ENCODE measurements around the gene PARD6G.

PARD6G gene

DNA sequence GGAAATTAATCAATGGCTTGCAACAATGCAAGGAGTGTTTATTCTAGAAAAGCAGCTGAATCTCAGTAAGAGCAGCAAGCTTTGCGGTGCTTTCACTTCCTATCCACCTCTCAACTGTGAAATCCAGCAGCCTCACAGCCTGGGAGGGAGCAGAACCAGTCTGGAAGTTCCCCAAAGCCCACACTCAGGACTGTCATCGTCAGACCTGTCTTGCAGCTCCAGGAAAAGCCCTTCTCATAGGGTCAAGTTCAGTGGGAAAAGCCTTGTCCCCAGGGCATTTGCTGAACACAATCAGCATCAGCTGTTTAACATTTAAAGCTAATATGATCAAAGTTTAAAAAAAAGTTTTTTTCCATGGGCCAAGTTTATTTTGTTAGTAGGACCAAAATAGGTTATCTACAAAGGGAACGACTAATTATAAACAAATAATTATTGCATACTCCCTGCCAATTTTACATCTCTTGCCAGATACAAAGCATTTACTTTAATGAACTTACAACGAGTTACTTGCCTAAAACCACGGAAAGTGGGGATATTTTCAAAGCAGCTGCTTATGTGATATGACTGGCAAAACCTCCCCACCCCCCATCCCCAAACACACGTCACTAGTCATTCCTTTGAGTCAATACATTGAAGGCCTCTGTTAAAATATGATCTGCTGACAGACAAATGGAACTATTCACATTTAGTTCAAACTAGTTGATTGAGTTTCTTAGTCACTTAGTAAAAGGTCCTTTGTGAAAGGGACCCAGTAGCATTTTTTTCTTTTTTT, 36.8 kb downstream of the PARD6G start:
- no peak for DNase-seq (ENCODE audit: low read depth)

DNA sequence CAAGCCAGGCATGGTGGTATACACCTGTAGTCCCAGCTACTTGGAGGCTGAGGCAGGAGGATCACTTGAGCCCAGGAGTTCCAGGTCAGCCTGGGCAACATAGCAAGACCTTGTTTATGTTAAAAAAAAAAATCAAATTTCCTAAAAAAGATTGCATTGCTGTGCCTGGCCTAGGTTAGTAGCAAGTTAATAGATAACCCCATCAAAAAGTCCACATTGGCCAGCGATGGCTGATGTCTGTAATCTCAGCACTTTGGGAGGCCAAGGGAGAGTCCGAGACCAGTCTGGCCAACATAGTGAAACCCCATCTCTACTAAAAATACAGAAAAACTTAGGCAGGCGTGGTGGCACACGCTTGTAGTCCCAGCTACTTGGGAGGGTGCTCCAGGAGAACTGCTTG, 38.7 kb downstream of the PARD6G start:
- no peak for DNase-seq (ENCODE audit: low read depth)

DNA sequence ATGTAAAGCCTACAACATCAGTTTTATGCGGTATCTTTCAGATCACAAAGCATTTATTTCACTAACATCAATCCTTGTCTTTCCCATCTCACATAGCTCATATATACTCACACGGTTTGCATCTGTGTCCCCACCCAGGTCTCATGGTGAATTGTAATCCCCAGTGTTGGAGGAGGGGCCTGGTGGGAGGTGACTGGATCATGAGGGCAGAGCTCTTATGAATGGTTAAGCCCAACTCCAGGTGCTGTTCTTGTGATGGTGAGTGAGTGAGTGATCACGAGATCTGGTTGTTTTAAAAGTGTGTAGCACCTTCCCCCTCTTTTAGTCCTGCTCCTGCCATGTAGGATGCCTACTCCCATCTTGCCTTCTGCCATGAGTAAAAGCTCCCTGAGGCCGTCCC, 42.0 kb downstream of the PARD6G start:
- DNase-seq (ENCODE audit: low read depth): no peak

DNA sequence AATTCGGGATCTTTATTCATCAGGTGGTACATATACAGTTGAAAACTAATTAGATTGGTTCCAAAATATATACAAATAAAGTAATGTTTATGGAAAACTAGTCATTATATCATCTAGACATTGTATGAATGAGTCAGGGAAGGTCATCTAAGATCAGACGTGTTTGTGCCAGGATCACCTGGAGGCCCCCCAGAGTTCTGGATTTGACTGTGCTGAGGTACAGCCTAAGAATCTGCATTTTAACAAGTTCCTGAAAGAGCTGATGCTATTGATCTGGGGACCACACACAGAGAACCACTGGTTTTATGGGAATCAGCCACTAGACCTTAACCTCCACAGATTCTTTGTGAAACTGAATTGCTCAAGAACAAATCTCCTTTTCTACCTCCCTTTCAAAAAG, 43.2 kb downstream of the PARD6G start:
- no peak for DNase-seq (ENCODE audit: low read depth)

DNA sequence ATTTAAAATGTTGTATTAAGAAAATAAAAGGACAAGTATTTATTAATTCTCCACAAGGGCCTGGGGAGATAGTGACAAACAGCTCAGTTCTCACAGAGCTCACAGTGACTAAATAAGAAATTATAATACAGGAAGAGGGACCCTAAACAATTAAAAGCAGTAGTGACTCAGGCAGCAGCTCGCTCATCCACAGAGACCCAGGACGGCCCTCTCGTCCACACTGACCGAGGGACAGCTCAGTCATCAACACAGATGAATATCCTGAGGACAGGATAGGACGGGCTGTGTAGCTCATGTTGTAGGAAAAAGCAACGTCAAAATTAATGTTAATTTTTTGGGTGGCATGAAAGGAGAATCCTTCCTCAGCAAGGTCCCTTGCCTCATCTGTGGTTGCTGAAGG, 44.1 kb downstream of the PARD6G start:
- no peak for DNase-seq (ENCODE audit: low read depth)

DNA sequence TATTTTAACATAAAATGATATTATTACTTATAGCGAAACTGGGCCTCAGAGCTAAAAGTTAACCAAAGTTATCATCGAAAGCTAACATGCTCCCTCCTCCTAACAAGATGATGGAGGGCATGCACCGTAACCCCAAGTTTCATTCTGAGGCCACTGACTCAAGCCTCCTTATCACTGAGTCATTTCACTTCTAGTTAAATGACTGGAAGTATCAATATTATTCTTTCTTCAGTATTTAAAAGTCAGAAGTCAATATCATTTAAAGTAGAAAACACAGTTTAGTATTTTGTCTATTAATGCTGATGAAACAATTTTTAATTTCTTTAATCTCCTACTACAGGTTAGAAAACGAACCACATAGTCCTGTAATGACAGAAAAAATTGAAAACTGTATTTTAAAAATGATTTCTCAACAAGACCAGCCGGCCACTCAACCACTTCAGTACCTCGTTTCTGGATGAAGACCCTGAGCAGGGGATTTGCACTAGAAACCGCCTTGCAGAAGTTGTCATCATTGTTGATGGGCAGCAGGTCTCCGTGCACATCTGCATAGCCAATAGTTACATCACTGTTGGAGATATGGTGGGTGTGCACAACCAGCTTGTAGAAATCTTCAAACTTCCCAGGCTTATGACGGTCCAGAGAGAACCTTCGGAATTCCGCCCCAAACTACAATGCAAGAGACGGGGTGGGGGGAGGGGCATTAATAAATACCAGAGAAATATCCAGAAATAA, 44.9 kb downstream of the PARD6G start:
- no peak for DNase-seq (ENCODE audit: low read depth)

DNA sequence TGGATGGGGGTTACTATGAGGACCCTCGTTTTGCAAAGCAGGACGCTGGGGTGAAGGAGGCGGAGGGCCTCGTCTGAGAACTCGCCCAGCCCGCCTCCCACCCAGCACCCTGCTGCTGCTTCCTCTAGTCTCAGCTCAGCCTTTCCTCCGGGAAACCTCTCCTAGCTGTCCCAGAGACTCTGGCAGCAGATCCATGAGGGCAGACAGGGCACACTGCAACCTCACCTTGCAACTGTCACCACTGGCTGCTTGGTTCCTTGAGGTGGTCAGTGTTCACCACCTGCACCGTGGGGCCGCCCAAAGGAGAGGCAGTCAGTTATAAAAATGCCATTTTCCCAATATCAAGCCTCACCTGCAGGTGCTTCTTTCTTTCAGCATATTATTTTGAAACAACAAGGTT, 45.6 kb downstream of the PARD6G start:
- DNase-seq (ENCODE audit: low read depth): no peak

DNA sequence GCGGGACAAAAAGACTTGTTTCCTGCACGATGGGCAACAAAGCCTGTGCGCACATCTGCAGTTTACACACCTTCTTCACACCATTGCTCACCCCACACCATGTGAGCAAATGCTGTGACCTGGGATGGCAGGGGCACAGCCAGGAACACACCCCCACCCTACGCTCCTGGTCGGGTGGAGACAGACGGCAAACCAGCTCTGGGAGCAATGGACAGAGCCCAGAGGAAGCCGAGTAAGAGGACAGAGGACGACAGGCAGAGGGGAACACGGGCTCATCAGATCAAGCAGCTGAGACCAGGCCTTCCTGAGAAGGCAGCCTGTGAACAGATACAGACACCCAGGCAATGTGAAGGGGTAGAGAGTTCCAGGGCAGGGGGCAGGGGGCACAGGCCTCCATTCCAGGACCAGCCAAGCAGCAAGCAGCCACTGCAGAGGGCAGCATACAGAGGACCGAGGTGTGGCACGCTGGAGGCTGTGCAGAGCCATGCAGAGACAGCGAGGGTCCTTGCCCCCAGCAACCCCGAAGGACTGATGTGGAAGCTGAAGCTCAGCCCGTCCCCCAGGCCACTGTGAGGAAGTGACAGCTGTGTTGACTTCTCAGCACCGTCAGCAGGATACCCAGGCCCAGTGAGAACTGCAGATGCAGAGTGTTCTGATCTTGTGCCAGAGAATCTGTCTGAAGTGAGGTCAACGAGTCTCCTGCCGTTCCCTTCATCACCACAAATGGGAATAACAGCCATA, 46.2 kb downstream of the PARD6G start:
- DNase-seq (ENCODE audit: low read depth): no peak

DNA sequence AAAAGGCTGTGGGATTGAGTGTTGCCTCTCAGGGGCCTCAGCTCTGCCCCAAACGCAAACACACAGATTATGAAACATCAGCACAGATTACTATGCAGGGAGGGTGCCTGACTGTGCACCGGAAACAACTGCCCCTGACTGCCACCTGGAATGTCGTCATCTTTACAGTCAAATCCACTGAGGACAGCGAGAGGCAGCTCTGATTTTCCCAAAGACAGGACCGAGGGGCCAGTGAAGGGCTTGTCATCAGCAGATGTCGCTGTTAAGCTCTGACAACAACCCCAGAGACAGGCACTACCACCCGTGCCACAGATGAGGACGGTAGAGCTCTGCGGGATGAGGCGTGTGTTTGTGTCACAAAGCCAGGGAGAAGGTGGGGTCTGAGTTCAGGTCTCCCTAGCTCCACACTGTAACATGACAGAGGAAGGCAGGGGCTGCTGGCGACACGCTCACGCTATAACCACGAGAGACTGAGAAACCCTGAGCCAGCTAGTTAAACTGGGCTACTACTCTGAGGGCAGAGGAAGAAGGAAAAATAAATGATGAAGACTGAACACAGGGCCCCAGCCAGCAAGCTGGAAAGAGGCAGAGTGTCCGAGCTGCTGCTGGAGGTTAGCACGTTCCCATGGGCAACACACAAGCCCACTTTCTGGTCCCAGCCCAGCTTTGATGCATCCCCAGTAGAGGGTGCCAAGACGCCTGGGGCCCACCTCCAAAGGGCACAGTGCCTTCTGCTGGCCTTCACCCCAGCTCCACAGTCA, 47.0 kb downstream of the PARD6G start:
- DNase-seq (ENCODE audit: low read depth): no peak

DNA sequence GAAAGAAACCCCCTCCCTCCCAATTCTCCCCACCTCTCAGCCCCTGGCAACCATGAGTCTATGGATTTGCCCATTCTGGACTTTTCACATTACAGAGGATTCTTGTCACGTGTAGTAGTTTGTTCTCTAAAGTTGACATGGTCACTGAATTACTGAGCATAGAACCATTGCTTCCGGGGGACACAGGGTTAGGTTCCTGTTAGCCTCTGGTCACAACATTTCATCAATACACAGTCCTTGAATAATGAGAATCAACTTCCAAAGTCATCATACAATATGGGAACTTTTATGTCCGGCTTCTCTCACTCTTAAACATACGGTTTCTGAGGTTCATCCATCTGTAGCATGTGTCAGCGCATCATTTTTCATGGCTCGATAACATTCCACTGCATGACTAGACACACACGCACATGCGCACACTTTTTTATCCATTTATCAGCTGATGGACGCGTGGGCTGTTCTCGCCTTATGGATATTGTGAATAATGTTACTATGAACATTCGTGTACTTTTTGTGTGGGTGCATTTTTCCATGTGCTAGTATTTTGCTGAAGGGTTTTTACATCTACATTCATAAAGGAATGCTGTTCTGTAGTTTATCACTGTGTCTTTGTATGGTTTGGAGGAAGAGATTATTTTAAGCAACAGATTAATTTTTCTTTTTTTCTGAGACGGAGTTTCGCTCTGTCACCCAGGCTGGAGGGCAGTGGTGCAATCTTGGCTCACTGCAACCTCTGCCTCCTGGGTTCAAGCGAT, 48.1 kb downstream of the PARD6G start:
- no peak for DNase-seq (ENCODE audit: low read depth)

DNA sequence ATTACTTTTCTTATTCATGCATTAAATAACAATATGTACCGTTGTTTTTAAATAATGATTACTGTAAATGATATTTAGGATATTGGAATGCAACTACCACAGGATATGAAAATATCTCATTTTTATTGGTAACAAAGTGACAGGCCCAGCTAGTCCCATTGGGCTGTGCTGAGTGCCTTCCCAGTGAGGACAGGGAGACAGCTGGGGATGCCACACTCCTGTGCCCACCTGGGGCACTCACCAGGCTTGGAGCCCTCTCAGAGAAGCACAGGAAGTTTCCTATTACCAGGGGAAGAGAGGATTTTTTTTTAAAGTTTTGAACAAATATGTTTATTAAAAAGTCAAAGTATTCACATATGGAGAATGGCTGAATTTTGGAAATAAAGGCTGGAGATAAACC, 48.9 kb downstream of the PARD6G start:
- no peak for DNase-seq (ENCODE audit: low read depth)

DNA sequence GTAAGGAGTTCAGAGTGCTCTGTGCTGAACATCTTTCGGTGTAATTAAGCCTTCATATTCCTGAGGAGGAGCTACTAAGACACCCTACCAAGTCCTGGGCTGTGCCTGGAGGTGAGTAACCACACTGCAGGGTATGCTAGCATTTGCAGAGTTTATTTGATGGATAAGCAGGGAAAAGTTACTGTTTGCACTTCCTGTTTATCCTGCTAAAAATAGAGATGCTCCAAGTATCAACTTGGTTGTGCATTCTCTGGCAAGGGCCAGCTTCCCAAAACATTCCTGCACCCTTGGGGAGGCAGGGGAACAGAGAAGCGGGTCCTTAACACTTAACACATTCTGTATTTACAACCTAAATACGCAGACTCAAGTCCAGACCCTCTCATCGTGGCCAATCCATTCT, 49.8 kb downstream of the PARD6G start:
- DNase-seq (ENCODE audit: low read depth): no peak

DNA sequence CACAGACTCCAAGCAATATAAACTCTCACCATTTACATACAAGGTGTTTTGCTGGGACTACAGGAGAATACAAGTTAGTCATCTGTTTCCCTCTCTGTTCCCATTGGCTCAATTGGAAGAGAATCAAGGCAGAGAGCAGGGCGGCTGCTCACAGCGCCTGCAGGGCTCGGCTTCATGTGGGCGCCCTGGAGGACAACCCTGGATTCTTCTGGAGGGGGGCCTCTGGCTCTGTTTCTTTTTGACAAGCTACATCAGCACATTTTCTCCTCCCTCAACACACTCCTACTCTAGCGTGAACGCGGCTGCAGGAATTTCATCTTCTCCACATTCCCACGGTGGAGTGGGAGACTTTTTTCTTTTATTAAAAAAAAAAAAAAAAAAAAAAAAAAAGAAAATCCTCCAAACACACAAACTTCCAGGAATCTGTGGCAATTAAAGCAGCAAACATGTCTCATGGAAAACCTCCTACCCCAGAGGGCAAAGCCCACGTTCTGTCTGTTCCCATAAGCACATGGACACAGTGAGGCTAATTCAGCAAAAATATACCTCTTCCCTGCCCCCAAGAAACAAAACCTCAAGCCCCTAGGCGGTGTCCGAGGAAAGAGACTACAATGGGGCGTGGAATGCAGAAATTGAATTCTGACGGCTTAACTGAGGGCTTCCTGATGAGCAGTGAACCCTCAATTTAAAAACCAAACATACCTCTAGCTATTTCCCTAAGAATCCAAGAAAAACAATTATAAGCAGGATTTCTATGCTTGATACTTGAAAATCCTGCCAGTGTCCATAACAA, 50.6 kb downstream of the PARD6G start:
- DNase-seq (ENCODE audit: low read depth): no peak

DNA sequence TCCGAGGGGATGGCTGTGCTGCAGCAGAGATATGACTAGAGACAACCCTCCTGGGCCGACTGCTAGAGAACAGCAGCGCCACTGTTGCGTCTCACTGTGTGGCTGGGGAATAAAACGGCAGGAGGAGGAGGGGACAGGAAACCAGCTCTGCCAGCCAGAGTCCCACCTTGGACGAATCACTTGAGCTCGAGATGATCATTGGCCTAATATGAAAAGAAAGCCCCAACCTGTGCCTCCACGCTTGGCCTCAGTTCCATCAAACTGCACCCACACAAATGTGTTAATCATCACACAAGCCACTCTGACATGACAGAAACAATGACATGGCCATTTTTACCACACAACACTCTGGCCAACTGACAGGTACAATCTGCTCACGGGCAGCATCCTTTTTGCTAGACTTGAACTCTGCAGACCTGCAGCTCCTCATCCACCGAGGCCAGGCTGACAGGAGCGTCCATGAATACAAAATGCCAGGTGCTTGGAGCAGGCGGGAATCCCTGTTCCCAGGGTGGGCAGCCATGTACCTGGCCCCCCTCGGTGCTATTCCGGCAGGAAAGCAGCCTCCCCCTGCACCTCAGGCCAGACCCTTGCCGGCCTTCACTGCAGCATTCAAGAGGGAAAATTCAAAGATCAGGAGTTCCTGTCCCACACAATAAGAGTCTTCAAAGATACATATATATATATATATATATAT, 52.3 kb downstream of the PARD6G start:
- DNase-seq (ENCODE audit: low read depth): no peak

DNA sequence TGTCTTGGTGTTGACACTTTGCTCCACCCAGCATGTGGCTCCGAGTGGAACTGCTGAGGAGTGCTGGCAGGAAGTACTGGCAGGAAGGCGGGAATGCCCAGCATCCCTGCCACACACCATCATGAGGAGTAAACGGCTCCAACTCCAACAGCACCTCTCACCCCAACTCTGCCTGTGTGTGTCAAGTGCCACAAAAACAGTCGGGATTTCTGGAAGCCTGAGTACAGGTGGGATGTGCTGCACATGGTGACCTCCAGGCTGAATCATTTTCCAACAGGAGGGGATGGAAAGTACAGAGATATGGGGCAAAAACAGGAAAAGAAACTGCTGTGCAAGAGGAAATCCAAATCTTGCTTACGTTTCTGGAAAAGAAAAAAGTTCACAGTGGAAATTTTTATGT, 53.6 kb downstream of the PARD6G start:
- DNase-seq (ENCODE audit: low read depth): no peak

DNA sequence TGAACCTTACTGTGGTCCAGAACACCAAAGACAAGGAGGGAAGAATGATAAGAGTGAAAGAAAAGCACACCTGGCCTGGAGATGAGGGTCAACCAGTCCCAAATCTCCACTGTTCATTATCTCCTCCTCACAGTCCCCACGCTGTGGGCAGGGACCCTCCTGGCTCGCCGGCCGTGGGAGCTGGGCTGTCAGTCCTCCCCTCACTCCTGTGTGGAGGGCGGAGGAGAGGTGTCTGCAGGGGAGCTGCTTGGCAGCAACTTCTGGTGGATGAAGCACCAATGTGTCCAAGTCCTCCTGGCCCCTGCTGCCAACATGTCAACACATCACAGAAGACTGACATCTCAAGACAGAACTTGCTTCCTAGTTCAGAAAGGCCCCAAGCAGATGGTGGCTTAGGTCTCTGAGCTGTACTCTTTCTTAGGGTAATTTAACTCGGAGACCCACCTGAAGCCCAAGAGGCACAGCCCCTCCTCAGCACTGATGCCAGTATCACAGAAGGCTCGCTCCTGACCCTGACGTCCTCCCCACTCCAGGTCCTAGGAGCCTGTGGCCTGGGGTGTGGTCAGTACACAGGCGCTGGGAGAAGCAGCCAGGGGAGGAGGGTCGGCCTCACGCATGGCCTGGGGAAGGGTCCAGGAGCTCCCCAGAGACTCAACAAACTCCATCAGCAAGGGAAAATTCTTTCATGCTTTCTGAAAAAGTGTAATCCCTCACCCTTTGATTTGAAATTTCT, 54.5 kb downstream of the PARD6G start:
- DNase-seq (ENCODE audit: low read depth): no peak

DNA sequence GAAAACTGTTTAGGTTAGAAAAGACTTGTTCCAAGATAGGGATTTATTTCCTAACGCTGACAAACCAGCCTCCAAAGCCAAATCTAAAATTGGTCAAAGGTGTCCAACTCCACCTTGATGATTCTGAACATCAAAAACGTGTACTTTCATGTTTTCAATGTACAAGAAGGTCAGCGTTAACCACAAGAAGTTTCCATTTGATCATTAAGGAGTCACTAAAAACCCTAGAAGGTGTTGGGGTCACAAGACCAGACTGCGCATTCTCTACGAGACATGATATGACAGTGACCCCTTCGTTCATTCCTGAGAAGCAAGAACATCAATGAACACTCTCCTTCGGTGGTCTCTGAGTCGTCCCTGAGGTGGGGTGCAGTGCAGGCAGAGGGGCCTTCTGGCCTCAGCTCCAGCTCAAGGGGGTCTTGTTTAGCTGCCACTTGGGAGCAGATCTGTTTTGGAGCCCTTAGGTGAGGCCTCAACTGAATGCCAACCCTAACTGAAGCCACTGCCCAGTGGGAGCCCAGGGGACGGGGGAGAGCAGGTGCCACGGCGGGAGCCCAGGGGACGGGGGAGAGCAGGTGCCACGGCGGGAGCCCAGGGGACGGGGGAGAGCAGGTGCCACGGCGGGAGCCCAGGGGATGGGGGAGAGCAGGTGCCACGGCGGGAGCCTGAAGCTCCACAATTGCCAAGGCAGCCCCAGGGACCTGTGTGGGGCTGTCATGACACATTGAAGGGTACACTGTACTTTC, 55.2 kb downstream of the PARD6G start:
- no peak for DNase-seq (ENCODE audit: low read depth)

DNA sequence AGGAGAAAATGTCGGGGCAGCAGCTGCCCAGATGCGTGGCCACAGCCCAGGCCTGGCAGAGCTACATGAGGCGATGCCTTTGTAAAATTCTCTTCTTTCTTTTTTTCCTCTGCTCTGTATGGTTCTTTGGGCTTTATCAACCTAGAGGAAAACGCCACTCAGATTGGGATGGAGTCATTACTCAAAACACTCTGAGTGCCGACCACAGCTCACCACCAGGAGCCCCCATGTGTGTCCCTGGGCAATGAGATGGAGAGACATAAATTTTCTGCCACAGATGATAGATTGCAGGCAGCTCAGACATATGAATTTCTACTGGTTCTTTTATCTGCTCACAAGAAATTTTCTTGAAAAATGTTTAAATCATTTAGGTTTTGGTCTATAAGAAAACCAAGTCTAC, 56.0 kb downstream of the PARD6G start:
- no peak for DNase-seq (ENCODE audit: low read depth)

DNA sequence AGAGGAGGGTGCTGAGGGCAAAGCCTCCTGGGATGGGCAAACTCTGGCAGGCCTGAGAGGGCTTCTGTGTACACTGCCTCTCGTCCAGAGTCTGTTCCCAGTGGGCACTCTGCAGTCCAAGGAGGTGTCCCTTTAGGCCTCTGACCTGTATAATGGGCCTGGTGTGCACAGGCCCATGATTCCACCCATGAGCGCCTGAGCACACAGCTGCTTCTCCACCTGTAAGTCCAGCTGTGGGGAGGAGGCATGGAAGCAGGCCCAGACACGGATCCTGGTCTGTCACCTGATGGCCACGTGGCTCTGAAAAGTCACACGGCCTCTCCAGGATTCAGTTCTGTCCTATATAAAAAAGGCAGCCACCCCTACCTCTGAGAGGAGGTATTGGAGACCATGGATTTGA, 57.0 kb downstream of the PARD6G start:
- no peak for DNase-seq (ENCODE audit: low read depth)
